ENCODE data around the gene DGKB.

The DGKB gene

GRCh38 chr7:14389181-14389591 is 513.4 kb downstream of the DGKB start:
- no peak for TF ChIP-seq CTCF (conservative IDR thresholded peaks at IDR 0.05; ENCODE audit: low read length)
- no peak for DNase-seq (ENCODE audit: low read depth)
- no peak overlapping the region for H3K4me3 ChIP-seq (ENCODE audit: low read length)

DNA sequence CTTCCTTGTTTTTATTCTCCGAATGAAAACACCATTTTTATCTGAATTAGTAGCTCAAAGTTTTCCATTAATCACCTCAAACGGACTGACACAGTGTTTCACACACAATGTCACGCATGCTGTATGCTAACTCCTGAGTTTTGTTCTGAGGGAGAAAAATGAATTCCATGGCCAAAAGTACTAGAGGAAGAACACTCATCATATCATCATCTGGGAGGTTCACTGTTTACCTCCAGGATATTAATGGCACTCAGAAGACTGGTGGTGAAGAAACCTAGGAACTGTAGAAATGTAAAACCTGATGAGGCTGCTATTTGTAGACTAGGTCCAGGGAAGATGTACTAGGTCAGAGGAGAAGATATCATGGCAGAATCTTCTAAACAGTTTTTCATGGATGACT is 517.5 kb downstream of the DGKB start:
- no peak for TF ChIP-seq CTCF (conservative IDR thresholded peaks at IDR 0.05; ENCODE audit: low read length)
- DNase-seq (ENCODE audit: low read depth): peak; percentile 5
- no peak overlapping the region for H3K4me3 ChIP-seq (ENCODE audit: low read length)

- no peak for TF ChIP-seq CTCF (conservative IDR thresholded peaks at IDR 0.05; ENCODE audit: low read length)
- no peak for DNase-seq (ENCODE audit: low read depth)
- H3K4me3 ChIP-seq (ENCODE audit: low read length): no peak overlapping the region
Measured at GRCh38 chr7:14381936-14382335, 520.6 kb downstream of the DGKB start.

GRCh38 chr7:14381306-14381705 is 521.2 kb downstream of the DGKB start:
- no peak for TF ChIP-seq CTCF (conservative IDR thresholded peaks at IDR 0.05; ENCODE audit: low read length)
- DNase-seq (ENCODE audit: low read depth): peak; percentile 34
- H3K4me3 ChIP-seq (ENCODE audit: low read length): no peak overlapping the region

GRCh38 chr7:14380881-14381280 is 521.7 kb downstream of the DGKB start:
- no peak for DNase-seq (ENCODE audit: low read depth)
- no peak for TF ChIP-seq CTCF (conservative IDR thresholded peaks at IDR 0.05; ENCODE audit: low read length)
- H3K4me3 ChIP-seq (ENCODE audit: low read length): no peak overlapping the region

DNA sequence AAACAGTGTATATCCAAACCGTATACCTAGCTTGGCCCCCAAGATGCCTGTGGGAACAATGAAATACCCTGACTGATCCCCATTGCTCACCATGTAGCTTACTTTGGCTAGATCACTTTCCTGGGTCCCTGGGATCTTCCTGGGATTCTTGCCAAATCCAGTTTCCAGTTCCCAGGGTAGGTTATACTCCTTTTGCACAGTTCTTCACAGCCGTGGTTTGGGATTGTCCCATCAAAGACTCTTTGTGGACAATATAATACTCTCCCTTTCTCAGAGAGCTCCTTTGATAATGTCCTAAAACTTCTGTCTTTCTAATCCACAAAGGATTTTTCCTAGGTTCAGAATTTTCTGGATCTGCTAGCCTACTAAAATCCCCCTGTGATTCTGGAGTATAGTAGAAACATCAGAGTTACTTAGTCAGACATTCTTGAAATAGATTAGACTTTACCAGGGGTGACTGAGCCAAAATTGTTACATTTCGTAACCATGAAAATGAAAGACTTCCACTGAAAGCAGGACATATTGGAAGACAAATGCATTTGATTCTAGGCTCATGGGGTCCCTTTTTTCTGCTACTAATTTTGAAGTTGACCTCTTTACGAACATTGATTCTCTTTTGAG is 524.8 kb downstream of the DGKB start:
- no peak for TF ChIP-seq CTCF (conservative IDR thresholded peaks at IDR 0.05; ENCODE audit: low read length)
- H3K4me3 ChIP-seq (ENCODE audit: low read length): no peak overlapping the region
- DNase-seq (ENCODE audit: low read depth): peak; percentile 82

GRCh38 chr7:14376711-14377110 is 525.8 kb downstream of the DGKB start:
- DNase-seq (ENCODE audit: low read depth): no peak
- H3K4me3 ChIP-seq (ENCODE audit: low read length): no peak overlapping the region
- TF ChIP-seq CTCF (conservative IDR thresholded peaks at IDR 0.05; ENCODE audit: low read length): no peak
